GDM1 (cell line): ENCODE data around the gene FRMPD2.
"Not testable (repeated sequence)": the region's sequence is repeated elsewhere in the genome, so short reads cannot be mapped to it uniquely, and the experiment has no call there.

Experiments used
- DNase-seq: peaks from one replicate; lab custom pipeline; 2025; lab: John Stamatoyannopoulos, UW

FRMPD2 gene

DNA sequence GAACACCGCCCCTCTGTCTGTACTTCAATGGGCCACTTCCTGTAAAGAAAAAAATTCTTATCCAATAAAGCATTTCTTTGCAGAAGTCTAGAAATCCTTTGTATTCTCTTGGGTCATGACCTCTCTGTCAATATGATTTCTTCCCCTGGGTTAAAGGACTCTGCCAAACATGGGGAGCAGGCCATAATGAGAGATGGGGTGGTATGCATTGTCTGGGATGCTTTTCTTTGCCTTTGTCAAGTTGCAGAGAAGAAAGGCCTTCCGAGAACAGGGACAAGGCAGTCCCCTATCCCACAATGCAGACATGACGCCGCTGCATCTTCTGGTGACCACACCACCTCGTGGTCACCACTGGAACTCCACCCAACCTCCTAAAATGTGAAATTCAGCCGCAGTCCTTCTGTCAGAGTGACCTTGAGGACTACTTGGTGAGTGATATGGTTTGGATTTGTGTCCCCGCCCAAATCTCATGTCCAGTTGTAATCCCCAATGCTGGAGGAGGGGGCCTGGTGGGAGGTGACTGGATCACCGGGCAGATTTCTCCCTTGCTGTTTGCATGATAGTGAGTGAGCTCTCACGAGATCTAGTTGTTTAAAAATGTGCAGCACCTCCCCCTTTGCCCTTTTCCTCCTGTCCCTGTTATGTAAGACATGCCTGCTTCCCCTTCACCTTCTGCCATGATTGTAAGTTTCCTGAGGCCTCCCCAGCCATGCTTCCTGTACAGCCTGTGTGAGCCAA lies 15.2 kb upstream of the FRMPD2 start:
- DNase-seq = no peak

DNA sequence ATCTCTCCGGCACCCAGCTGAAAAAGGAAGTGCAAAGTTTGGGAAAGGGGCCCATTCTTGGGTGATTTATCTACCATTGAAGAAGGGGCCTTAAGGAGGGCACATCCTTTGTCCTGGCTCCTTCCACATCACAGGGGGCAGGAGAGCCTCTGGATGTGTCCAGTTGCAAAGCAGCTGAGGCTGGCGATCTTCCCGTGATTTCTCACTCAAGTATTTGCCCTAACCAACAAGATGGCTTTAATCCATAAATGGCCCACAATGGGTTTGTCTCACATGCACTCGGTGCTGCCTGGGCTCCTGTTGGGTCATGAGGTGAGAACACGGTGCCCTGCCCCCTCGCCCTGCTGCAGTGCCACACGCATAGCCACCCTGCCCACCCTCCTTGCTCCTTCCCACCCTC lies 14.2 kb upstream of the FRMPD2 start:
- no peak for DNase-seq

DNA sequence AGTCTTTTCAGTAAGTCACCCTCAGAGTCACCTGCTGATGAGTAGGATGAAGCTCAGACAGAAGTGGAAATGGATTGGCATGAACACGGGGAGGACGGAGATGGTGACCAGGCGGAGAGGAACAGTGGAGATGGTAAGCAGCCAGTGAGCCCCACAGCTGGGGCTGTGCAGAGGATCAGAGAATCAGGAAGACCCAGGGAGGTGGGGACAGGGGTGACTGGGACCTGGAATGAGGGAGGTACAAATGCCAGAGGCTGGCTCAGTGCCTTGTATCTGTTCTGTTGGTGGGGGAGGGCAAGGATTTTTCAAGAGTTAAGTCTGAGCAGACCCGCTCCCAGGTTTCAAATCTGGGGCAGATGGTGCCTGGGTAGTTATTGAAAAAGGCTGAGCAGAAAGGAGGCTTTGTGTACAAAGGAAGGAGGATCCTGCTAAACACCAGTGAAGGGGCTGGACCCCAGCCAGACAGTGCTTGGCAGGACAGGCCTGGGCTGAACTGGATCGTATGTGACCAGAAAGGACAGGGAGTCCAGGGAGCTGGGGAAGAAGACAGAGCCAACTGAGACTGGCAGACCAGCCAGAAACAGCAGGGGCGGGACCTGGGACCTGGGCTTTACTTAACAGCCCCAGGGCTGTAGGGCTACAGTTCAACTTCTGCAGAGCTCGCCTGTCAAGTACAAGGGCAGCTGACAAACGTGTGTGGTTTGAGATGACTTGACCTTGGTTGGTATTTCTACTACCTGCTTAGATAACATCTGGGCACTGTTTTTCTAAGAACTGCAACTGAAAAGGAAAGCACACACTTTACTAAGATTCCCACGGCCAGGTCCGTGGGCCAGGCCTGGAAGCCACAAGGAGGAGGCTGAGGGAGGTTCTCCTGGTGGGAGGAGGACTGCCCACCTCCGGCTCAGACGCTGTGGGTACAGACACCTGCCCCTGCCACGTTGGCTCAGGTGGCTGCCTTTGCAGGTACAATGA lies 13.2 kb upstream of the FRMPD2 start:
- no peak for DNase-seq

DNA sequence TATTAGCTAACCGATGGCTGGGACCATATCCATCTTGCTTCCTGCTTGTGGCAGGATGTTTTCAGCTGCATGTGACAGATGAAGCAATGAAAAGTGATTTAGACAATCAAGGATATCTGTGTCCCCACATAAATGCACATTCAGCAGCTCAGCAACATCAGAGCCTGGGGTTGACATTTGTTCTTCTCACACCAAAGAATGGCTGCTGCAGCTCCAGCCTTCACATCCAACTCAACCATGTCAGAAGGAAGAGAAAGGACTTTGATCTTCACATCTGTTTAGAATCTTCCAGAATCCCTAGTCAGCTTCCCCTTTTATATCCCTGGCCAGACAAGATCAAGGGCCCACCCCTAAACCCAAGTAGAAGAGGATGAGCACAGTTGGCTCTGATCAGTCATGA lies 11.9 kb upstream of the FRMPD2 start:
- DNase-seq = no peak

DNA sequence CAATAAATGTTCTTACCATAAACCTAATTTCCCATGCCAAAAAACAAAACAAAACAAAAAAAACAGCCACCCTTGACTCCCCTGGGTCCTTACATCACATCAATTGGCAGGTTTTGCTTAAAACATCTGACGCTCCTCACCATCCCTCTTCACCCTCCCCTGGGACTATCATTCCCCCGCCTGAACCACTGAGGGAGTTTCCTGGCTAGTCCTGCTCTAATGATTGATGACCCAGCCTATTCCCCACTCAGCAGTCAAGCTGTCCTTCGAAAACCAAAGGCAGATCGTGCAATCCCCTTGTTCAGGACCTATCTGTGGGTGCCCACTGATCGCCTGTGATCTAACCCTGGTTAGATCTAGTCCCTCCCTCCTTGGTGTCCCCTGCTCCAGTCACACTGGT lies 11.2 kb upstream of the FRMPD2 start:
- no peak for DNase-seq

DNA sequence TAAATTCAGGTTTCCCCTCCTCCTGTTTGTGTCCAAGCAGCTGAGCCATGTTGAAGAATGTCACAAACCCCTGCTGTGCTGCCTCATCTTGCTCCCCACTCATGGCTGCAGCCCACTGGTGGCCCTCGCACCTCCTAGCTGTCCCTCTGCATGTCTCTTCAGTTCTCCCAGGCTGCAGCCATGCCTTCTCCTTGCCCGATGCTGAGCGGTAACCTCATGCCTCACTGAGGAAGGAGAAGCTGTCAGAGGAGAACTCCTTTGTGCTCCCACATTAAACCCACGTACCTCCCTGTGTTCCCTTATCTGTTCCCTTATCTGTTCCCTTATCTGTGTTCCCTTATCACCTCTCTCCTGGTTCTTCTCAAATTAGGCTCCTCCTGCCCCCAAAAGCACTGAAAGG lies 10.3 kb upstream of the FRMPD2 start:
- DNase-seq = no peak

DNA sequence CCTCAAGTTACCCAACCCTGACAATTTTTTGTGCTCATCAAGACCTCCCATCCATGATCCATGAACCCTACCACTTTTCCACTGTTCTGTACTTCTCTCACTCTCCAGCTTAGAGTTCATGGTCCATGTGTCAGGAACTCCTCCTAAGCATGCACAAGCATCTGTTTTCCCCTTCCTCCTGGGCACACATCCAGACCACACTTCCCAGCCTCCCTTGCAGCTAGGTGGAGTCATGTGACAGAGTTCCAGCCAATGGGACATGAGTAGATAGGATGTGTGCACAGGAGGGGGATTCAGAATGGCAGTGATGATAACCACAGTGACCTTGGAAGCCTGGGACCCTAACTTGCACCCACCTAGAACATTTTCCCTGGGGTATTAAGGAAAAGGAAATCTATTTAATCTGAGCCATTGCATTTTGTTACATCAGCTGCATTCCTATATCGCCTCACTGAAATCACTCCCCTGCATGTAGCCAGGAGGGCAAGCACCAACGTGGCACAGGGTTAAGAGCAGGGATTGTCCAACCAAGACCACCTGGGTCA lies 9.6 kb upstream of the FRMPD2 start:
- no peak for DNase-seq

DNA sequence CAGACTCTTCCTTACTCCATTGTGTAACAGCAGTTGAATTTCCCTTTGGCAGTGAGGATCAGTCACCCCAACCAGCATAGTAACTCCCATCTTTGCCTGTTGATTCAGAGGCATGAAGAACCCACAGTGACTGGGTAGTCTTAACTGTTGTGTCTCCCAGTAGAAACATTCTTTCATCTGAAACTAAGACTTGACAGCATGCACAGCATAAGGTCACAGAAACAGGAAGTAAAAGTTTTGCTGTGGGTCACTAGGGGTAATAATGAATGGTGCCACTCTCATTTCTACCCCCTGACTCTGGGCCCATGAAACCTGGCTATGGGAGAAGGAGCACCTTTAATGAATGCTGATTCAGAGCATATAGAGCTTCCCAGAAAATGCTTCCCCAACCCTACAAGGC lies 8.3 kb upstream of the FRMPD2 start:
- no peak for DNase-seq

DNA sequence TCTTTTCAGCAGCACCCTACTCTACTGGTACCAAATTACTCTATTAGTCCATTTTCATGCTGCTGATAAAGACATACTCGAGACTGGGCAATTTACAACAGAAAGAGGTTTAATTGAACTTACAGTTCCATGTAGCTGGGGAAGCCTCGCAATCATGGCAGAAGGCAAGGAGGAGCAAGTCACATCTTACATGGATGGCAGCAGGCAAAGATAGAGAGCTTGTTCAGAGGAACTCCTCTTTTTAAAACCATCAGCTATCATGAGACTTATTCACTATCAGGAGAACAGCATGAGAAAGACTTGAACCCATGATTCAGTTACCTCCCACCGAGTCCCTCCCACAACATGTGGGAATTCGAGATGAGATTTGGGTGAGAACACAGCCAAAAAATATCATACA lies 7.2 kb upstream of the FRMPD2 start:
- DNase-seq = not testable (repeated sequence)

DNA sequence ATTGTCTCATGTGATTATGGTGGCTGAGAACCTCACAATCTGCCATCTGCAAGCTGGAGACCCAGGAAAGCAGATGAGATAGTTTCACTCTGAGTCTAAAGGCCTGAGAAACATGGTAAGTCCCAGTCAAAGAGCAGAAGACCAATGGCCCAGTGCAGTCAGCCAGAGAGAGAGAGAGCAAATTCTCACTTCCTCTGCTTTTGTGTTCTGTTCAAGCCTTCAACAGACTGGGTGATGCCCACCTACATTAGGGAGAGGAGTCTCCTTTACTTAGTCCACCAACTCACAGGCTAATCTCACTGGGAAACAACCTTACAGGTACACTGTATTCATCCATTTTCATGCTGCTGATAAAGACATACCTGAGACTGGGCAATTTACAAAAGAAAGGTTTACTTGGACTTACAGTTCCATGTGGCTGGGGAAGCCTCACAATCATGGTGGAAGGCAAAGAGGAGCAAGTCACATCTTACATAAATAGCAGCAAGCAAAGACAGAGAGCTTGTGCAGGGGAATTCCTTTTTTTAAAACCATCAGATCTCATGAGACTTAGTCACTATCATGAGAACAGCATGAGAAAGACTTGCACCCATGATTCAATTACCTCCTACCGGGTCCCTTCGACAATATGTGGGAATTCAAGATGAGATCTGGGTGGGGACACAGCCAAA lies 4.7 kb upstream of the FRMPD2 start:
- DNase-seq = no peak

DNA sequence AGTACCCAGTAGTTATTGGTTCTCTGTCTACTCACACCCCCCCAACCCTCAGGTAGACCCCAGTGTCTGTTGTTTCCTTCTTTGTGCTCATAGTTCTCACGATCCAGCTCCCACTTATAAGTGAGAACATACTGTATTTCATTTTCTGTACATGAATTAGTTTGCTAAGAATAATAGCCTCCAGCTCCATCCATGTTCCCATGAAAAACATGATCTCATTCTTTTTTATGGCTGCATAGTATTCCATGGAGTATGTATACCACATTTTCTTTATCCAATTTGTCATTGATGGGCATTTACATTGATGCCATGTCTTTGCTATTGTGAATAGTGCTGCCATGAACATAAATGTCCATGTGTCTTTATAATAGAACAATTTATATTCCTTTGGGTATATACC lies 2.6 kb upstream of the FRMPD2 start:
- no peak for DNase-seq

DNA sequence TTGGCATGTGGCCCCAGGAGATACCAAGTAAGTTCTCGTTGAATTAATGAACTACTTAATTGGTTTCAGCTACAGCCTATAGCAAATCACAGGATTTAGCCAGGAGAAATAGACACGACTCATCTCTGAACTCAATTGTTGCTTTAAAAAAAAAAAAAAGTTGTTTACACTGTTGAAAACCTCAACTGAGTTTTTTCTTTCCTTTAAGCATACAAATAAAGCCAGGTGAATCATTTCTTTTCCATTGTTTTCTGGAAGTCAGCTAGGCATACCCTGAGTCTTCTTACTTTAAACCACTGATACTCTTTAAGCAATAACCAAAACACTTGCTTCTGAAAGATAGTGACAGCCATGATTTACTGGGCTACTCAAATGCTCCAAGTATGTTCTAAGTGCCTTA lies 755 bp downstream of the FRMPD2 start:
- DNase-seq = no peak

DNA sequence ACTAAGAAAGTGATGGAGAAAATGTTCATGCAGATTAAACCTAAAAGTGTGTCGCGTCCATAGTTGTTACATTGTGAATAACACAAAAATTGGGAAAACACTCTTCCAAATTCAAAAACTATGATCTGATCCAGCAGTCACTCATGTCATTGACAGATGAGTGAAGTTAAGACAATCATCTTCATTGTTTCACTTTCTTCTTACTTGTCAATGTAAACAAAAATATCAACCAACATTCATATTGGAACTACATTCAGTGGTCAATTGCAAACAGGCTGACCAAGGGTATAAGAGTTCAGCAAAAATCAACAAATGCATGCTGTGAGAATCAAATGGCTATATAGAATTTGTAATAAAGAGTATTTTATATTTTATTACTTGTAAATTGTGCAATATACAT lies 1.8 kb downstream of the FRMPD2 start:
- no peak for DNase-seq

DNA sequence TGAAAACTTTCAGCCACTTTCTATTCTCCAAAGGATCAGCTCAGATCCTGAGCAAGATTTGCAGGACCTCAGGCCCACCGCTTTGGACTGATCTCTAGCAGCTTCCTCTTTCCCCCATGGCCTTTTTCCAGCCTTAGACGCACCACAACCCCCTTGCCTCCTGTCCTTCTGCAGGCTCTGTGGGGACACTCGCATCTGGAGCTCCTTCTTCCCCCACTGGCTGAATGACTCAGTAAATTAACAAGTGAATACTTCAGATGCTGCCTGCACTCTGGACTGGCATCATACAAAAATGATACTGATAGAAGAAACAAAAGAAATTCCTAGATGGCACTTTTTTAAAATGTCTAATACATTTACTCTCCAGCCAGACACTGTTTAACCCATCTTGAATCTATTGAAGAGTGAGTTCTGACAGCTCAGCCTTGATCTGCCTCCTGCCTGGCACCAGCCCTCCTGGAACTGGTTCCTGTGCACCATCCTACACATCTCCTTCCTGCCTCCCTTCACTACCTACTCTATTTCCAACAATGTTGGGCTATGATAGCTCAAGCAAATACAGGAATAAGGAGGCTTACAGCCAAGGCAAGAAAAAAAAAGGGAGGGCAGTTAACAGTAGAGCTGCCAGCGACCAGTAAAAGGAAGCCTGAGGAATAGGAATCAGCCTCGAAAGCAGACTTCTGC lies 3.3 kb downstream of the FRMPD2 start:
- DNase-seq = no peak

DNA sequence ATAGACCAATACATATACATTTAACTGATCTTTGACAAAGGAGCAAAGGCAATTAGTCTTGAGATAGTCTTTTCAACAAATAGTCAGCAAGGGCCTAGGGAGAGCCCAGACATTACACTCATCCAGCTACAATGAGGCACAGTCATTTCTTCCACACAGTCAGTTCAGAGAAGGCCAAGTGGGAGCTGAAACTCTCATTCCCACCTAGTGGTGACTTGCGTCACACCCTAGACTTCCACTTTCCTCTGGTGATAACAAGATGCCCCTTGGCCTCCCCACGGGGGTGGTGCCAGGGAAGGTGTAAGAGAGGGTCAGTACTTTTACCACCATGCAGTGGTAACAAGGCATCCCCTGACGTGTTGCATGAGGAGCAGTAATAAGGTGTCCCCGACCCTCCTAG lies 8.0 kb downstream of the FRMPD2 start:
- DNase-seq = no peak

DNA sequence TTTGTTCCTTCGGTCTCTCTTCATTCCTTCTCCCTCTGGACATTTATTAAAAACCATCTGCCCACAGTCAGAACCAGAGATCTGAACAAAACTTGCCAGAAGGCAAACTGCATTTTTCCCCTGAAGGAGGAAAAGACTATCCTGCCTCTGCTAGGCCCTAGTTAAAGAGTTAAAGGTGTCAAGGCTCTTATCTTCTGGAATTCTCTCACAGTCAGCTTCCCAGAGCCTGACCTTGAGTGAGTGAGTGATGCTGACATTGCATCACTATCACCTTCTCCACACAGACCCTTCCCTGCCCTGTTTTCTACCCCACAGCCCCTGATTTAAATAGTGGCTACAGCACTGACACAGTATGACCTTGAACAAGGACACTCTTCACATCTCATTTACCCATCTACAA lies 16.4 kb downstream of the FRMPD2 start:
- DNase-seq = no peak

DNA sequence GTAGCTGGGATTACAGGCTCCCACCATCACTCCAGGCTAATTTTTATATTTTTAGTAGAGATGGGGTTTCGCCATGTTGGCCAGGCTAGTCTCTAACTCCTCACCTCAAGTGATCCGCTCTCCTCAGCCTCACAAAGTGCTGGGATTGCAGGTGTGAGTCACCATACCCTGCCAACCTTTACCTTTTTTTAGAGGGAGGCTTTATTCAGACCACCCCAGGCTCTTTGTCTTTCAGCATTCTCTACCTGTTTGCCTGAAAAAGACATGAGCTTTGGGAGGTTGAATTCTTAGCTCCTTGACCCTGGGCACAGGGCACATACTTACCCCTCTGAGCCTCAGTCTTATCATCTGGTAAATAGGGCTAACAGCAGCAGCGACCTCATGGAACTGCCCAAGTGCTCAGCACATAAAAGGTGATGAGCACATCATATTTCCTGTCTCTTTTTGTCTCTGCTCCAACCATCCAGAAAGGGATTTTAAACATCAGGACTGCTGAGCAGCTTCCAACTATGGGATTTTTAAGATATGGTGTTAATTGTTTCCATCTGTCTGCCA lies 17.0 kb downstream of the FRMPD2 start:
- DNase-seq = no peak

DNA sequence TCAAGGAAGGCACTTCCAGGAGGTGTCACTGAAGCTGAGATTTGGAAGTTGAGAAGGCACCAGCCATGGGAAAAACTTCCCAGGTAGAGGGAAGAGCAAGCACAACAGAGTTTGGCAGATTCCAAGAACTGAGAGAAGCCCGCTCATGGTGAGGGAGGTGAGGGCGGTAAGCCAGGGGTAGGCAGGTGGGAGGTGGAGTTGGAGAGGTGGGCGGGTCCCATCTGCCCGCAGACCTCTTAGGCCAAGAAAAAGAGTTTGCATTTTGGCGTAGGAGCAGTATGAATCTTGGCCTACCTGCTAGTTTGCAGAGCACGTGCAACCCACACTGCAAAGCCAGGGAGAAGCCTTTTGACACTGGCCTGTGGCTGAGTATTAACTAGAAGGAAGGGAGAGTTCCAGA lies 18.8 kb downstream of the FRMPD2 start:
- DNase-seq = no peak

DNA sequence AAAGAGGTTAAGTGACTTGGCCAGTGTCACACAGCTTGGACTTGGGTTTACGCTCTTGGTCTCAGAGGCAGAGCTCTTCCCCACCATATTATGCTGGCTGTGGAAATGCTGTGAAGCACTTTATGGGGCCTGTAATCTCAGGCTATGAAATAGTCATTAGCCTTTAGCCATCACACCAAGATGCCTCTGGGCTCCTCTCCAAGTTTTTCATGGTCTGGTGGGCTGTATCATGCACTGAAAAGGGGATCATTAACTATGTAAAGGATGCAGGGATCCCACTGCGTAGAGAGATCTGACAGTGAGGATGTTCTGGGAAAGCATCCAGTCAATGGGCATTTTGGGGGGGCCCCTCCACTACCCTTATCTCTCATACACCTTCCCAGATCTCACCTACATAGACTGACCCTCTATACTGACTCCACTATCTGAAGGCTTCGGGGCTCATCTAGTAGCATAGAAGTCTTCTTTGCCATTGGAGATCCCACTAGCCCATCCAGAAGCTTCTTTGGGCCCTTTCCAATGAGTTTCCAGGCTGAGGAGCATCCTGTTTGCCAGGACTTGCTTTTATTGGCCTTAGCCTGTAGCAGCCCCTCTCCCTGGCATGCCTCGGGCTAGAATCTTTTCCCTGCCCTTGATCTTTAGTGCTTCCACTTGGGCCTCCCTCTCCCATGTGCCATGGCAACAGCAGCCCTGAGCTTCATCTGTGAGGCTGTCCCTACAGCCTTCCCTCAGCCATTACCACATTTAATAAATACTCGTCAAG lies 19.6 kb downstream of the FRMPD2 start:
- no peak for DNase-seq

DNA sequence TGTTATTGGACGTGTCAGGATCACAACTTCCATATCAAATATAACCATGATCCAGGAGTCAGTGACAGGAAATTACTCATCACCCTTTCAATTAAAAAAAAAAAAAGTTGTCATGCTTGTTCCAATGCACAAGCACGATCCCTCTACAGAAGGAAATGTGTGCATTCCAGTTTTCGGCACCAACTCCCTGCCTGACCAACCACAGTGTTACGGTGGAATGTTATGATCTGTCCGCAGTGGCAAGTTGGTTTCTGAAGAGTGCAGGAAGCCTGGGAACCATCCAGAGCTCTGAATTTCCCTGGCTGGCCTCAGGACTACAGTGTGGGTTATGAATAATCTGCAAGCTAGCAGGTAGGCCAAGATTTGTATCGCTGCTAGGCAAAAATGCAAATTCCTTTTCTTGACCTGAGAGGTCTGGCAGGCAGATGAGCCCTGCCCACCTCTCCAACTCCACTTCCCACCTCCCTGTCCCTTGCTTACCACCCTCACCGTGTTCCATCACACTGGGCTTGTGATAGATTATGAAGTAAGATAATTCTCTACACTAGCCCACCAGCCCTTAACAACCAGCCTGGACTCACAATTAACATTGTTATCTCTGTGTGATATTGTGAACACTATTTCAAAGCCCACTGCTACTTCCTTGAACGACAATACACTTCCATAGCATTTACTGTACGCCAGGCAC lies 20.4 kb downstream of the FRMPD2 start:
- DNase-seq = no peak
